Neuronal stem cell (in vitro differentiated cells): Measurements from ENCODE around the gene TPSAB1.
A peak's percentile ranks its signal among the peaks of the same experiment; 100 is the strongest.

Source experiments
- DNase-seq: peaks from one replicate; pipeline ENCODE4 v3.0.0-alpha.2; 2013; ENCODE audit warnings: low spot score
- H2AFZ ChIP-seq: one replicate; pipeline ENCODE4 v1.6.1; 2013; ENCODE audit warnings: mild to moderate bottlenecking, low read length, inconsistent platforms
- H2AK5ac ChIP-seq: 2 replicates; pipeline ENCODE4 v1.6.1; 2013; ENCODE audit warnings: low read depth, mild to moderate bottlenecking, inconsistent platforms, low read length, moderate library complexity, mixed read lengths
- H2BK120ac ChIP-seq: 2 replicates; pipeline ENCODE4 v1.6.1; 2013; ENCODE audit warnings: low read depth, mild to moderate bottlenecking, inconsistent platforms, low read length, moderate library complexity, mixed read lengths
- H2BK12ac ChIP-seq: one replicate; pipeline ENCODE4 v1.6.1; 2013; ENCODE audit warnings: low read length, inconsistent platforms
- H2BK15ac ChIP-seq: 2 replicates; pipeline ENCODE4 v1.6.1; 2013; ENCODE audit warnings: mild to moderate bottlenecking, low read length, inconsistent platforms, mixed read lengths
- H2BK5ac ChIP-seq: one replicate; pipeline ENCODE4 v1.6.1; 2013; ENCODE audit warnings: inconsistent platforms, mild to moderate bottlenecking, low read length, moderate library complexity
- H3K14ac ChIP-seq: one replicate; pipeline ENCODE4 v1.6.1; 2013; ENCODE audit warnings: low read length, inconsistent platforms
- H3K18ac ChIP-seq: 2 replicates; pipeline ENCODE4 v1.6.1; 2013; ENCODE audit warnings: low read length, inconsistent platforms
- H3K23ac ChIP-seq: 2 replicates; pipeline ENCODE4 v1.6.1; 2013; ENCODE audit warnings: low read depth, mild to moderate bottlenecking, mixed read lengths, low read length, inconsistent platforms; ENCODE audit not compliant: poor library complexity
- H3K27ac ChIP-seq: replicated peaks from 3 replicates; pipeline ENCODE4 v1.5.1; 2013; ENCODE audit warnings: low read length, inconsistent platforms
- H3K27me3 ChIP-seq, 3 experiments: 2 replicates each; pipeline ENCODE4 v1.6.1; 2013; ENCODE audit warnings: low read length in 3 of 3, mild to moderate bottlenecking in 2 of 3, inconsistent platforms in 1 of 3, low read depth in 1 of 3, mixed read lengths in 1 of 3, moderate library complexity in 1 of 3; ENCODE audit not compliant: control insufficient read depth in 3 of 3, insufficient read depth in 3 of 3
- H3K36me3 ChIP-seq, 2 donors: replicated peaks in 1 of 2; 2 replicates each; pipeline ENCODE4 v1.6.1; 2013; ENCODE audit warnings: low read length in 2 of 2; ENCODE audit not compliant: control insufficient read depth in 2 of 2, insufficient read depth in 2 of 2
- H3K4ac ChIP-seq: 2 replicates; pipeline ENCODE4 v1.6.1; 2013; ENCODE audit warnings: inconsistent platforms, mild to moderate bottlenecking, low read length, moderate library complexity
- H3K4me1 ChIP-seq, 2 donors: 1 replicate in 1 of 2; 2 replicates in 1 of 2; pipeline ENCODE4 v1.6.1; 2013; ENCODE audit warnings: low read length in 2 of 2, low read depth in 1 of 2; ENCODE audit not compliant: control insufficient read depth in 2 of 2, insufficient read depth in 1 of 2
- H3K4me2 ChIP-seq: one replicate; pipeline ENCODE4 v1.6.1; 2013; ENCODE audit warnings: mild to moderate bottlenecking, low read length, inconsistent platforms; ENCODE audit not compliant: insufficient read depth, poor library complexity, severe bottlenecking
- H3K4me3 ChIP-seq, 2 donors: 2 replicates each; pipeline ENCODE4 v1.5.1; 2013; ENCODE audit warnings: low read length in 2 of 2, mild to moderate bottlenecking in 2 of 2, inconsistent platforms in 1 of 2, moderate library complexity in 1 of 2
- H3K79me1 ChIP-seq: one replicate; pipeline ENCODE4 v1.6.1; 2013; ENCODE audit warnings: low read depth, mild to moderate bottlenecking, inconsistent platforms, low read length, moderate library complexity
- H3K9ac ChIP-seq: one replicate; pipeline ENCODE4 v1.6.1; 2013; ENCODE audit warnings: mild to moderate bottlenecking, low read depth, low read length, inconsistent platforms; ENCODE audit not compliant: poor library complexity
- H3K9me3 ChIP-seq, 2 donors: replicated peaks in 1 of 2; 2 replicates each; pipeline versions ENCODE3 to v1.6.1; 2013; ENCODE audit warnings: low read length in 2 of 2, mild to moderate bottlenecking in 2 of 2, inconsistent platforms in 1 of 2, low read depth in 1 of 2, mixed read lengths in 1 of 2, moderate library complexity in 1 of 2; ENCODE audit not compliant: control insufficient read depth in 2 of 2, insufficient read depth in 1 of 2
- H4K8ac ChIP-seq: one replicate; pipeline ENCODE4 v1.6.1; 2013; ENCODE audit warnings: low read depth, mild to moderate bottlenecking, inconsistent platforms, low read length, moderate library complexity
- H4K91ac ChIP-seq: one replicate; pipeline ENCODE4 v1.6.1; 2013; ENCODE audit warnings: low read length, low read depth, mild to moderate bottlenecking, inconsistent platforms; ENCODE audit not compliant: poor library complexity
- WGBS, 2 donors: extraction: QIAGEN DNeasy Blood & Tissue Kit; methylation state at CpG; one replicate each; pipeline ENCODE4 v1.1.7; 2013; ENCODE audit warnings: missing lambda C conversion rate in 2 of 2, mixed read lengths in 1 of 2; ENCODE audit not compliant: insufficient read length in 2 of 2, insufficient replicate concordance in 1 of 2; ENCODE audit errors: extremely low coverage in 2 of 2; 5-methylcytosine and 5-hydroxymethylcytosine counted together

TPSAB1 gene

GRCh38 chr16:1218930-1219611 is 21.4 kb upstream of the TPSAB1 start:
- no peak overlapping the region for H3K23ac ChIP-seq
- H3K4me1 ChIP-seq = no peaks in the 10 kb centered on the region
- H2BK15ac ChIP-seq = no peak overlapping the region
- no CpG with 5 or more reads among the region's 24 CpGs for WGBS, 2 donors
- H3K14ac ChIP-seq = no peak overlapping the region
- no peak overlapping the region for H2BK12ac ChIP-seq
- peaks cover 0 to 2% of the 10 kb centered on the region in 2 donors for H3K9me3 ChIP-seq
- H3K4me3 ChIP-seq = no peak overlapping the region
- H3K27ac ChIP-seq = no peak overlapping the region
- H3K27me3 ChIP-seq = no peaks in the 10 kb centered on the region
- no peak overlapping the region for H4K8ac ChIP-seq
- H2BK5ac ChIP-seq = no peak overlapping the region
- H2AK5ac ChIP-seq = no peak overlapping the region
- no peak overlapping the region for H3K18ac ChIP-seq
- peaks cover 11 to 44% of the 10 kb centered on the region in 2 donors for H3K36me3 ChIP-seq
- H3K9ac ChIP-seq = peak overlapping the region; percentile 81
- H3K4ac ChIP-seq = no peak overlapping the region
- H2AFZ ChIP-seq = no peak overlapping the region
- H4K91ac ChIP-seq = no peak overlapping the region
- no peak overlapping the region for H2BK120ac ChIP-seq
- H3K4me2 ChIP-seq = no peak overlapping the region
- no peak for DNase-seq
- peaks cover 7% of the 10 kb centered on the region for H3K79me1 ChIP-seq

- Histone ChIP-seq H3K14ac (peak overlapping the region; percentile 56), H3K4ac (no peak overlapping the region), H4K91ac (no peak overlapping the region), H2BK12ac (no peak overlapping the region), H2BK15ac (no peak overlapping the region), H2AFZ (no peak overlapping the region), H3K9ac (no peak overlapping the region), H3K36me3 (peaks cover 11 to 38% of the 10 kb centered on the region in 2 donors), H3K4me1 (no peaks in the 10 kb centered on the region), H3K27me3 (no peaks in the 10 kb centered on the region), H3K23ac (no peak overlapping the region), H3K18ac (no peak overlapping the region), H3K9me3 (peaks cover 0 to 2% of the 10 kb centered on the region in 2 donors), H3K4me2 (no peak overlapping the region), H4K8ac (no peak overlapping the region), H3K79me1 (peaks cover 4% of the 10 kb centered on the region), H2AK5ac (no peak overlapping the region), H3K4me3 (no peak overlapping the region), H2BK120ac (no peak overlapping the region), H3K27ac (no peak overlapping the region), H2BK5ac (no peak overlapping the region)
- no peak for DNase-seq
- no CpG with 5 or more reads among the region's 55 CpGs for WGBS, 2 donors
Measured at GRCh38 chr16:1220098-1220728, 20.3 kb upstream of the TPSAB1 start.

GRCh38 chr16:1220841-1221627 is 19.5 kb upstream of the TPSAB1 start:
- no peak overlapping the region for H2AFZ ChIP-seq
- peaks cover 0 to 2% of the 10 kb centered on the region in 2 donors for H3K9me3 ChIP-seq
- H2BK120ac ChIP-seq = no peak overlapping the region
- peaks cover 11 to 36% of the 10 kb centered on the region in 2 donors for H3K36me3 ChIP-seq
- no peak overlapping the region for H3K9ac ChIP-seq
- H2BK12ac ChIP-seq = no peak overlapping the region
- no peak overlapping the region for H2BK15ac ChIP-seq
- peaks cover 4% of the 10 kb centered on the region for H3K79me1 ChIP-seq
- no peak overlapping the region for H3K4me2 ChIP-seq
- H4K91ac ChIP-seq = no peak overlapping the region
- no peak overlapping the region for H3K18ac ChIP-seq
- no CpG with 5 or more reads among the region's 48 CpGs for WGBS, 2 donors
- no peaks in the 10 kb centered on the region for H3K27me3 ChIP-seq
- H3K4me1 ChIP-seq = no peaks in the 10 kb centered on the region
- H3K14ac ChIP-seq = no peak overlapping the region
- no peak overlapping the region for H3K4me3 ChIP-seq
- H2BK5ac ChIP-seq = peak overlapping the region; percentile 39
- no peak overlapping the region for H4K8ac ChIP-seq
- no peak for DNase-seq
- H3K23ac ChIP-seq = no peak overlapping the region
- H3K27ac ChIP-seq = no peak overlapping the region
- H2AK5ac ChIP-seq = no peak overlapping the region
- no peak overlapping the region for H3K4ac ChIP-seq
